Esophagus muscularis mucosa (tissue), 4 donors: ENCODE results near the gene BCL11B.

Experiments
- EP300 ChIP-seq: sonication (generic); formaldehyde crosslinking; IDR thresholded peaks from one replicate; pipeline ENCODE4 v1.6.1; 2017; ENCODE audit warnings: antibody characterized with exemption
- POLR2A ChIP-seq: fragments of 450-650 bp; IDR thresholded peaks from one replicate; pipeline ENCODE4 v1.6.1; 2017; ENCODE audit warnings: antibody characterized with exemption, moderate library complexity, mild to moderate bottlenecking, low read depth
- POLR2AphosphoS5 ChIP-seq, 2 donors: sonication (generic); formaldehyde crosslinking; IDR thresholded peaks; one replicate each; pipeline ENCODE4 v1.6.1; 2017; ENCODE audit warnings: antibody characterized with exemption in 2 of 2
- TF ChIP-seq, protein P1 (sequence below), 3 experiments: fragments of 200-600 bp in 2 of 3; fragments of 450-650 bp in 1 of 3; sonication (generic) in 2 of 3; IDR thresholded peaks; one replicate each; pipeline ENCODE4 v1.5.1; 2017 to 2019; ENCODE audit warnings: antibody characterized with exemption in 3 of 3, mild to moderate bottlenecking in 2 of 3, moderate library complexity in 1 of 3

DNA sequence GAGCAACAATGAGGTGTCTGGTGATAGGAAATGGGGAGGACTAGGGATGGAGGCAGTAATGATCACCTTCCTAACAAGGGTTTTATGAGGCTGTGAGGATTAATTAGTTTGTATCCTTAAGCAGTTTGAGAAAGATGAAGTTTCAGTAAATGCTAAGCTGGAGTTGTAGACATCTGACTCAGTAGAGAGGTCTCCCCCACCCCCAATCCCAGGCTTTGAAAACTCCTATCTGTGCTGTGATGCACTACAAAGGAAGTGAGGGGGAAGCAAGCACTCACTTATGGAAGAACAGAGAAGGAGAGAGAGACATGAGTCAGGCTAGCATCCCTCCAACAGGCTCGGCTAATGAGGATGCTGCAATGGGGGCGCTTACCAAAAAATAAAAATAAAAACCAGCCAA is 5.5 kb upstream of the BCL11B start:
- TF ChIP-seq, protein P1, sequence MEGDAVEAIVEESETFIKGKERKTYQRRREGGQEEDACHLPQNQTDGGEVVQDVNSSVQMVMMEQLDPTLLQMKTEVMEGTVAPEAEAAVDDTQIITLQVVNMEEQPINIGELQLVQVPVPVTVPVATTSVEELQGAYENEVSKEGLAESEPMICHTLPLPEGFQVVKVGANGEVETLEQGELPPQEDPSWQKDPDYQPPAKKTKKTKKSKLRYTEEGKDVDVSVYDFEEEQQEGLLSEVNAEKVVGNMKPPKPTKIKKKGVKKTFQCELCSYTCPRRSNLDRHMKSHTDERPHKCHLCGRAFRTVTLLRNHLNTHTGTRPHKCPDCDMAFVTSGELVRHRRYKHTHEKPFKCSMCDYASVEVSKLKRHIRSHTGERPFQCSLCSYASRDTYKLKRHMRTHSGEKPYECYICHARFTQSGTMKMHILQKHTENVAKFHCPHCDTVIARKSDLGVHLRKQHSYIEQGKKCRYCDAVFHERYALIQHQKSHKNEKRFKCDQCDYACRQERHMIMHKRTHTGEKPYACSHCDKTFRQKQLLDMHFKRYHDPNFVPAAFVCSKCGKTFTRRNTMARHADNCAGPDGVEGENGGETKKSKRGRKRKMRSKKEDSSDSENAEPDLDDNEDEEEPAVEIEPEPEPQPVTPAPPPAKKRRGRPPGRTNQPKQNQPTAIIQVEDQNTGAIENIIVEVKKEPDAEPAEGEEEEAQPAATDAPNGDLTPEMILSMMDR (IDR thresholded peaks at IDR 0.05): no peak
- TF ChIP-seq POLR2A (no peak), EP300 (no peak), POLR2AphosphoS5 (IDR thresholded peaks at IDR 0.05) (no peak)
